Ascending aorta (tissue), 2 donors: ENCODE measurements around the gene DHX35. TPM values are rescaled to one million over a fixed set of nuclear protein-coding genes. Genes with fewer than 3 reads are reported as not detected.

Experiments used
- DNase-seq, 2 donors: peaks; one replicate each; pipeline ENCODE4 v3.0.0-alpha.2; 2019; ENCODE audit warnings: low spot score in 2 of 2
- H3K27ac ChIP-seq, 2 donors: fragments of 200-600 bp; sonication (generic); one replicate each; pipeline ENCODE4 v1.5.1; 2016 to 2017; ENCODE audit warnings: mild to moderate bottlenecking in 1 of 2
- H3K27me3 ChIP-seq: fragments of 200-600 bp; sonication (generic); one replicate; pipeline ENCODE4 v1.5.1; 2017
- H3K36me3 ChIP-seq, 2 donors: fragments of 200-600 bp; sonication (generic); one replicate each; pipeline ENCODE4 v1.5.1; 2016
- H3K4me1 ChIP-seq, 2 donors: fragments of 200-600 bp; sonication (generic); one replicate each; pipeline ENCODE4 v1.5.1; 2016 to 2017; ENCODE audit warnings: mild to moderate bottlenecking in 1 of 2
- H3K4me3 ChIP-seq, 2 donors: fragments of 200-600 bp; sonication (generic); one replicate each; pipeline ENCODE4 v1.5.1; 2016 to 2017; ENCODE audit warnings: mild to moderate bottlenecking in 1 of 2
- H3K9me3 ChIP-seq, 2 donors: fragments of 200-600 bp; sonication (generic); one replicate each; pipeline ENCODE4 v1.5.1; 2016
- CTCF ChIP-seq, 3 experiments: fragments of 200-600 bp in 2 of 3; fragments of 450-650 bp in 1 of 3; sonication (generic) in 2 of 3; IDR thresholded peaks; one replicate each; pipeline ENCODE4 v1.5.1; 2016 to 2019; ENCODE audit warnings: antibody characterized with exemption in 3 of 3, mild to moderate bottlenecking in 1 of 3, moderate library complexity in 1 of 3
- intact Hi-C: fragments of 100-400 bp; cut with DNase I; formaldehyde crosslinking; loops from one replicate; pipeline ENCODE4 v1.15.1; 2023
- total RNA-seq: library from RNA; depleted of rRNA; stranded (reverse); fragments of >200 nt; gene quantifications from one replicate; pipeline ENCODE4 v1.1.0, GENCODE V29; 2016

The DHX35 gene
- total RNA-seq, 1 donor from 2014 or later, result 35.3 TPM

- Histone ChIP-seq H3K4me3 (no peak overlapping the region), H3K27ac (no peak overlapping the region), H3K9me3 (no peaks in the 10 kb centered on the region), H3K36me3 (peaks cover 3 to 22% of the 10 kb centered on the region in 2 donors), H3K4me1 (peaks cover 0 to 4% of the 10 kb centered on the region in 2 donors), H3K27me3 (no peaks in the 10 kb centered on the region)
- no peak for TF ChIP-seq CTCF (IDR thresholded peaks at IDR 0.05)
- intact Hi-C loops, result no loop called here
- no peak for DNase-seq
Measured at GRCh38 chr20:38973107-38973506, 11.0 kb downstream of the DHX35 start.

DNA sequence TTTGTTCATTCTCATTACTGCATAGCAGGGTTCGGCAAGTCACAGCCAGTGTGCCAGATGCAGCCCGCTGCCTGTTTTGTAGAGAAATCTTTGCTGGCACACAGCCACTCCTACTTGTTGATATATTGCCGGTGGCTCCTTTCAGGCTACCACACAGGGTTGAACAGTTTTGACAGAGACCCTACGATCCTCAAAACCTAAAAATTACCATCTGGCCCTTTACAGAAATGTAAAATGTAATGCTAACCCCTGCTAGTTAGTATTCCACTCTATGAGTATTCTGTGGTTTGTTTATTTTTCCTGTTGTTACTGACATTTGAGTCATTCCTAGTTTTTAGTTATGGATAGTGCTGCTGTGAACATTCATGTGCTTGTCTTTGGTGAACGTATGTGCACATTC lies 11.5 kb downstream of the DHX35 start:
- intact Hi-C loops, result no loop called here
- Histone ChIP-seq H3K27me3 (no peaks in the 10 kb centered on the region), H3K4me1 (peaks cover 0 to 7% of the 10 kb centered on the region in 2 donors), H3K36me3 (peaks cover 3 to 22% of the 10 kb centered on the region in 2 donors), H3K9me3 (no peaks in the 10 kb centered on the region), H3K4me3 (no peak overlapping the region), H3K27ac (no peak overlapping the region)
- no peak for TF ChIP-seq CTCF (IDR thresholded peaks at IDR 0.05)
- DNase-seq, result no peak

DNA sequence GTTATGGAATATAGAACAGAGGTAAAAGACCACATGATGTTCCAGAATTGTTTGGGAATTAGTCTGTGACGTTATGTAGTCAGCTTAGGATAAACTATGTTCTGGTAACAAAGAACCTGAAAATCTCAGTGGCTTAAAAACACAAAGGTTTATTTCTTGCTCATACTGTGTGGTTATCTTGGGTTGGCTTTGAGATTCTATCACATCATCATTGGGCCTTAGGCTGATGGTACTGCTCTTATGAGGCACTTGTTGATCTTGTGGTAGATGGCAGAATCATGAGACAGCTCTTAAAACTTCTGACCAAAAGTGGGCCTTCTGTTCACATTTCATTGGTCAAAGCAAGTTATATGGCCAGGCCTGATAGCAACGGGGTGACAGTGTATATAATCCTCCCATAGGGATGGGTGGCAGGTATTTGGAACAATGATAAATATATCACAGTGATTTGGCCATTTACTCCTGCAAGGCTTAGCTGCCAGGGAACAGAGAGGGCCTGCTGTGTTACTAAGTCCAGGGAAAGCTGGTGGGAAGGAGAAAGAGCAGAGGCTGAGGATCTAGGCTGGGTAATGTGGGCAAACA lies 13.5 kb downstream of the DHX35 start:
- DNase-seq, result no peak
- peak overlapping the region in 1 of 2 donors; percentile 41 for H3K27ac ChIP-seq
- peaks cover 0 to 9% of the 10 kb centered on the region in 2 donors for H3K4me1 ChIP-seq
- TF ChIP-seq CTCF (IDR thresholded peaks at IDR 0.05), result no peak
- peaks cover 0 to 9% of the 10 kb centered on the region in 2 donors for H3K36me3 ChIP-seq
- no peaks in the 10 kb centered on the region for H3K9me3 ChIP-seq
- H3K4me3 ChIP-seq, result no peak overlapping the region
- intact Hi-C loops, result no loop called here
- no peaks in the 10 kb centered on the region for H3K27me3 ChIP-seq

DNA sequence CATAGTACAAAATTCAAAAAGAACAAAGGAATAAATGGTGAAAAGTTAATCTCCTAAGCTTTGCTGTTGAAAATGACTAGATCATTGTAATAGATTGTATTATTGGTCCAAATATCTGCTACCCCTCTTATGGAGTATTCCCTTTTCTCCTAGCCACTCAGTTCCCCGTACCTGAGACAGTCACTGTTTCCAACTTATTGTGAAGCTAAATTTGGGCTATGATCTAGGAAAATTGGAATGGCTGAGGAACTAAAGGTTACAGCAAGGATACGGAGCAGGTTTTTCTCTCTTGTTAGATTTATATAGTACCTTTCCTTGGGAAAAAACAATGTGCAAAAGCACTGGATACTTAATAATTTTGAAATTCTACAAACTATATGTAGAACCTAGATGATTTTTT lies 17.3 kb downstream of the DHX35 start:
- DNase-seq, result no peak
- Histone ChIP-seq H3K27ac (no peak overlapping the region), H3K4me3 (no peak overlapping the region), H3K4me1 (peaks cover 0 to 9% of the 10 kb centered on the region in 2 donors), H3K36me3 (peaks cover 4 to 5% of the 10 kb centered on the region in 2 donors), H3K27me3 (no peaks in the 10 kb centered on the region), H3K9me3 (no peaks in the 10 kb centered on the region)
- no peak for TF ChIP-seq CTCF (IDR thresholded peaks at IDR 0.05)
- intact Hi-C loops, result no loop called here

DNA sequence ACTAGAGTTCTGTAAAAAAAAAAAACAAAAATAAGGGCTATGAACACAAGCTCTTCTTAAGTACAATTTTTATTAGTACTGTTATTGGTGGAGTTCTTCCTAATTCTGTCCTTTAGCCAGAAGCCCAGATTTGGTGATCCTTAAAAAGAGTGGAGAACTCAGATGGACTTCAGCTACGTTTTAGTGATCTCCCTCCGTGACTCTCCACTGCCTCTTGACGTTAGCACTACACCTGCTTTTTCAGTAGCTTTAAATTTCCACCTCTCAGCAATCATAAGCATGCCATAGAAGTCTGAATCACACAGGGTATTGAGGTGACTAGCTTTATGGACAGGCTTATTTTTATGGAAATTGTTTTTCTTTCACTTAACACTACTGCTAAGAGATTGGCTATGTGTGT lies 17.7 kb downstream of the DHX35 start:
- Histone ChIP-seq H3K27me3 (no peaks in the 10 kb centered on the region), H3K27ac (peak overlapping the region in 1 of 2 donors; percentile 21), H3K4me1 (peaks cover 1 to 13% of the 10 kb centered on the region in 2 donors), H3K9me3 (no peaks in the 10 kb centered on the region), H3K4me3 (no peak overlapping the region), H3K36me3 (peaks cover 4 to 5% of the 10 kb centered on the region in 2 donors)
- DNase-seq, result no peak
- TF ChIP-seq CTCF (IDR thresholded peaks at IDR 0.05), result no peak
- intact Hi-C loops, result no loop called here
